Measurements from ENCODE around the gene POLR2L. TPM values are rescaled to one million over a fixed set of nuclear protein-coding genes. Genes with fewer than 3 reads are reported as not detected.

The POLR2L gene
- total and polyA plus RNA-seq, 2 donors = 92.1 to 92.3 TPM

- H3K27me3 ChIP-seq (ENCODE audit: control insufficient read depth in 2 of 2, insufficient read depth in 1 of 2, low read length in 1 of 2) = no peaks in the 10 kb centered on the region
Measured at GRCh38 chr11:872799-873198, 30.5 kb upstream of the POLR2L start.

GRCh38 chr11:871472-871871 is 29.1 kb upstream of the POLR2L start:
- Histone ChIP-seq H3K27ac (ENCODE audit: low read depth in 1 of 2, low read length in 1 of 2) (no peak overlapping the region), H3K27me3 (ENCODE audit: control insufficient read depth in 2 of 2, insufficient read depth in 1 of 2, low read length in 1 of 2) (no peaks in the 10 kb centered on the region), H3K4me3 (ENCODE audit: low read length in 2 of 2) (no peak overlapping the region), H3K4me1 (ENCODE audit: control insufficient read depth in 2 of 2, insufficient read depth in 2 of 2, low read length in 2 of 2) (no peaks in the 10 kb centered on the region), H3K36me3 (ENCODE audit: control insufficient read depth in 2 of 2, insufficient read depth in 2 of 2, low read length in 1 of 2) (peaks cover 11 to 23% of the 10 kb centered on the region in 2 donors), H3K9me3 (ENCODE audit: control insufficient read depth in 2 of 2, insufficient read depth in 1 of 2, low read length in 1 of 2) (no peaks in the 10 kb centered on the region)
- WGBS = 86% methylated on average over 9 of the region's 9 CpGs
- no peak for DNase-seq (ENCODE audit: low read depth in 6 of 9, low spot score in 9 of 9)

More at GRCh38 chr11:872799-873198, 30.5 kb upstream of the POLR2L start:
- H3K27ac ChIP-seq (ENCODE audit: low read depth in 1 of 2, low read length in 1 of 2) = no peak overlapping the region
- H3K9me3 ChIP-seq (ENCODE audit: control insufficient read depth in 2 of 2, insufficient read depth in 1 of 2, low read length in 1 of 2) = no peaks in the 10 kb centered on the region
- no peak overlapping the region for H3K4me3 ChIP-seq (ENCODE audit: low read length in 2 of 2)
- H3K4me1 ChIP-seq (ENCODE audit: control insufficient read depth in 2 of 2, insufficient read depth in 2 of 2, low read length in 2 of 2) = no peaks in the 10 kb centered on the region
- DNase-seq (ENCODE audit: low read depth in 6 of 9, low spot score in 9 of 9) = no peak
- WGBS = 99% methylated on average over 9 of the region's 9 CpGs
- H3K36me3 ChIP-seq (ENCODE audit: control insufficient read depth in 2 of 2, insufficient read depth in 2 of 2, low read length in 1 of 2) = peaks cover 11 to 23% of the 10 kb centered on the region in 2 donors

GRCh38 chr11:870418-870817 is 28.1 kb upstream of the POLR2L start:
- Histone ChIP-seq H3K4me3 (ENCODE audit: low read length in 2 of 2) (no peak overlapping the region), H3K9me3 (ENCODE audit: control insufficient read depth in 2 of 2, insufficient read depth in 1 of 2, low read length in 1 of 2) (no peaks in the 10 kb centered on the region), H3K36me3 (ENCODE audit: control insufficient read depth in 2 of 2, insufficient read depth in 2 of 2, low read length in 1 of 2) (peaks cover 8 to 23% of the 10 kb centered on the region in 2 donors), H3K4me1 (ENCODE audit: control insufficient read depth in 2 of 2, insufficient read depth in 2 of 2, low read length in 2 of 2) (no peaks in the 10 kb centered on the region), H3K27ac (ENCODE audit: low read depth in 1 of 2, low read length in 1 of 2) (no peak overlapping the region), H3K27me3 (ENCODE audit: control insufficient read depth in 2 of 2, insufficient read depth in 1 of 2, low read length in 1 of 2) (no peaks in the 10 kb centered on the region)
- WGBS = 97% methylated on average over 8 of the region's 8 CpGs
- no peak for DNase-seq (ENCODE audit: low read depth in 6 of 9, low spot score in 9 of 9)

- H3K27ac ChIP-seq (ENCODE audit: low read depth in 1 of 2, low read length in 1 of 2) = no peak overlapping the region
- H3K4me3 ChIP-seq (ENCODE audit: low read length in 2 of 2) = no peak overlapping the region
- H3K9me3 ChIP-seq (ENCODE audit: control insufficient read depth in 2 of 2, insufficient read depth in 1 of 2, low read length in 1 of 2) = no peaks in the 10 kb centered on the region
- H3K27me3 ChIP-seq (ENCODE audit: control insufficient read depth in 2 of 2, insufficient read depth in 1 of 2, low read length in 1 of 2) = no peaks in the 10 kb centered on the region
- H3K36me3 ChIP-seq (ENCODE audit: control insufficient read depth in 2 of 2, insufficient read depth in 2 of 2, low read length in 1 of 2) = peaks cover 6 to 23% of the 10 kb centered on the region in 2 donors
- H3K4me1 ChIP-seq (ENCODE audit: control insufficient read depth in 2 of 2, insufficient read depth in 2 of 2, low read length in 2 of 2) = no peaks in the 10 kb centered on the region
- 96% methylated on average over 8 of the region's 8 CpGs for WGBS
- DNase-seq (ENCODE audit: low read depth in 6 of 9, low spot score in 9 of 9) = no peak
Measured at GRCh38 chr11:870127-870413, 27.7 kb upstream of the POLR2L start.

GRCh38 chr11:869399-870126 is 27.2 kb upstream of the POLR2L start:
- H3K9me3 ChIP-seq (ENCODE audit: control insufficient read depth in 2 of 2, insufficient read depth in 1 of 2, low read length in 1 of 2) = no peaks in the 10 kb centered on the region
- no peak for DNase-seq (ENCODE audit: low read depth in 6 of 9, low spot score in 9 of 9)
- no peak overlapping the region for H3K4me3 ChIP-seq (ENCODE audit: low read length in 2 of 2)
- no peaks in the 10 kb centered on the region for H3K27me3 ChIP-seq (ENCODE audit: control insufficient read depth in 2 of 2, insufficient read depth in 1 of 2, low read length in 1 of 2)
- no peak overlapping the region for H3K27ac ChIP-seq (ENCODE audit: low read depth in 1 of 2, low read length in 1 of 2)
- no peaks in the 10 kb centered on the region for H3K4me1 ChIP-seq (ENCODE audit: control insufficient read depth in 2 of 2, insufficient read depth in 2 of 2, low read length in 2 of 2)
- 96% methylated on average over 25 of the region's 25 CpGs for WGBS
- peaks cover 2 to 18% of the 10 kb centered on the region in 2 donors for H3K36me3 ChIP-seq (ENCODE audit: control insufficient read depth in 2 of 2, insufficient read depth in 2 of 2, low read length in 1 of 2)

GRCh38 chr11:868802-869201 is 26.5 kb upstream of the POLR2L start:
- Histone ChIP-seq H3K27ac (ENCODE audit: low read depth in 1 of 2, low read length in 1 of 2) (no peak overlapping the region), H3K4me1 (ENCODE audit: control insufficient read depth in 2 of 2, insufficient read depth in 2 of 2, low read length in 2 of 2) (no peaks in the 10 kb centered on the region), H3K27me3 (ENCODE audit: control insufficient read depth in 2 of 2, insufficient read depth in 1 of 2, low read length in 1 of 2) (no peaks in the 10 kb centered on the region), H3K36me3 (ENCODE audit: control insufficient read depth in 2 of 2, insufficient read depth in 2 of 2, low read length in 1 of 2) (peaks cover 0 to 15% of the 10 kb centered on the region in 2 donors), H3K4me3 (ENCODE audit: low read length in 2 of 2) (no peak overlapping the region), H3K9me3 (ENCODE audit: control insufficient read depth in 2 of 2, insufficient read depth in 1 of 2, low read length in 1 of 2) (no peaks in the 10 kb centered on the region)
- 95% methylated on average over 12 of the region's 12 CpGs for WGBS
- DNase-seq (ENCODE audit: low read depth in 6 of 9, low spot score in 9 of 9) = no peak

- DNase-seq (ENCODE audit: low read depth in 6 of 9, low spot score in 9 of 9) = no peak
- Histone ChIP-seq H3K36me3 (ENCODE audit: control insufficient read depth in 2 of 2, insufficient read depth in 2 of 2, low read length in 1 of 2) (peaks cover 0 to 11% of the 10 kb centered on the region in 2 donors), H3K9me3 (ENCODE audit: control insufficient read depth in 2 of 2, insufficient read depth in 1 of 2, low read length in 1 of 2) (no peaks in the 10 kb centered on the region), H3K4me1 (ENCODE audit: control insufficient read depth in 2 of 2, insufficient read depth in 2 of 2, low read length in 2 of 2) (no peaks in the 10 kb centered on the region), H3K27ac (ENCODE audit: low read depth in 1 of 2, low read length in 1 of 2) (no peak overlapping the region), H3K4me3 (ENCODE audit: low read length in 2 of 2) (no peak overlapping the region), H3K27me3 (ENCODE audit: control insufficient read depth in 2 of 2, insufficient read depth in 1 of 2, low read length in 1 of 2) (no peaks in the 10 kb centered on the region)
- WGBS = 96% methylated on average over 17 of the region's 17 CpGs
Measured at GRCh38 chr11:868394-868793, 26.1 kb upstream of the POLR2L start.

GRCh38 chr11:867856-868358 is 25.6 kb upstream of the POLR2L start:
- Histone ChIP-seq H3K4me1 (ENCODE audit: control insufficient read depth in 2 of 2, insufficient read depth in 2 of 2, low read length in 2 of 2) (no peaks in the 10 kb centered on the region), H3K9me3 (ENCODE audit: control insufficient read depth in 2 of 2, insufficient read depth in 1 of 2, low read length in 1 of 2) (no peaks in the 10 kb centered on the region), H3K4me3 (ENCODE audit: low read length in 2 of 2) (no peak overlapping the region), H3K27me3 (ENCODE audit: control insufficient read depth in 2 of 2, insufficient read depth in 1 of 2, low read length in 1 of 2) (no peaks in the 10 kb centered on the region), H3K27ac (ENCODE audit: low read depth in 1 of 2, low read length in 1 of 2) (no peak overlapping the region), H3K36me3 (ENCODE audit: control insufficient read depth in 2 of 2, insufficient read depth in 2 of 2, low read length in 1 of 2) (peaks cover 0 to 11% of the 10 kb centered on the region in 2 donors)
- WGBS = 94% methylated on average over 8 of the region's 8 CpGs
- no peak for DNase-seq (ENCODE audit: low read depth in 6 of 9, low spot score in 9 of 9)

- H3K36me3 ChIP-seq (ENCODE audit: control insufficient read depth in 2 of 2, insufficient read depth in 2 of 2, low read length in 1 of 2) = peaks cover 0 to 9% of the 10 kb centered on the region in 2 donors
Measured at GRCh38 chr11:866481-866880, 24.2 kb upstream of the POLR2L start.

More at GRCh38 chr11:866481-866880, 24.2 kb upstream of the POLR2L start:
- Histone ChIP-seq H3K4me1 (ENCODE audit: control insufficient read depth in 2 of 2, insufficient read depth in 2 of 2, low read length in 2 of 2) (no peaks in the 10 kb centered on the region), H3K4me3 (ENCODE audit: low read length in 2 of 2) (no peak overlapping the region), H3K9me3 (ENCODE audit: control insufficient read depth in 2 of 2, insufficient read depth in 1 of 2, low read length in 1 of 2) (peaks cover 0 to 1% of the 10 kb centered on the region in 2 donors), H3K27me3 (ENCODE audit: control insufficient read depth in 2 of 2, insufficient read depth in 1 of 2, low read length in 1 of 2) (no peaks in the 10 kb centered on the region), H3K27ac (ENCODE audit: low read depth in 1 of 2, low read length in 1 of 2) (no peak overlapping the region)
- no peak for DNase-seq (ENCODE audit: low read depth in 6 of 9, low spot score in 9 of 9)
- 97% methylated on average over 14 of the region's 14 CpGs for WGBS

Measured in thymus (tissue), 11 donors.